HS-27A (cell line): ENCODE measurements around the gene CENPF.

ENCODE experiments used
- DNase-seq: peaks from one replicate; pipeline ENCODE4 v3.0.0-alpha.2; 2012; ENCODE audit warnings: low read depth, missing footprints

The CENPF gene

DNA sequence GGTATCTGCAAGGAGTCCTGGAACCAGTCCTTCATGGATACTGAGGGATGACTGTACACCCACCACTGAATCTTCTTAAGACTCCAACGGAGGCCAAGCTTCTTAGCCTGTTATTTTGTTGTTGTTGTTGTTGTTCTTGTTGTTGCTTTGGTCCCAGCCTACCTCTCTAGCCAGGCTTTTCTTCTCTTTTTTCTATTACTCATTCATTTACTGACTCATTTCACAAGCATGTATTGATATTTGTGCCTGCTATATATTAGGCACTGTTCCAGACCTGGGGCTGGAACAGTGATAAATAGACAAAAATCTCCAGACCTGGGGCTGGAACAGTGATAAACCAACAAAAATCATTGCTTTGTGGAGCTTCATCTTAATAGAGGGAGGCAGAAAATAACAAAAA is 20.4 kb downstream of the CENPF start:
- DNase-seq: no peak

DNA sequence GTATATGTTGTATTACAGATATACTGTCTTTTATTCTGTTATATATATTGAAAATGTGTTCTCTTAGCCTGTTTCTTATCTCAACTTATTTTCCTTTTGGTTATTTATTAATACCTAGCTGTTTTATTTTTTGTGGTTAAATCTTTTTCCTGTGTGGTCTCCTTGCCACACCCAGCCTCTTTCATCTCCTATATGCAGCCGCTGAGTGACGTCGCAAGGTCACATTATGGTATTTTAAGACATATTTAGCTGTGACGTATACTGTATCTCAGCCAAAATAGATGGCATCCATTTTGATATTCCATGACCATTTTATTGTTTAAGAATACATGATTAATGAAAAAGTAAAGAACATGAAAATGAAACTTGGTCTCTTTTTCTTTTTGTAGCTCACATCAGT is 29.1 kb downstream of the CENPF start:
- no peak for DNase-seq

DNA sequence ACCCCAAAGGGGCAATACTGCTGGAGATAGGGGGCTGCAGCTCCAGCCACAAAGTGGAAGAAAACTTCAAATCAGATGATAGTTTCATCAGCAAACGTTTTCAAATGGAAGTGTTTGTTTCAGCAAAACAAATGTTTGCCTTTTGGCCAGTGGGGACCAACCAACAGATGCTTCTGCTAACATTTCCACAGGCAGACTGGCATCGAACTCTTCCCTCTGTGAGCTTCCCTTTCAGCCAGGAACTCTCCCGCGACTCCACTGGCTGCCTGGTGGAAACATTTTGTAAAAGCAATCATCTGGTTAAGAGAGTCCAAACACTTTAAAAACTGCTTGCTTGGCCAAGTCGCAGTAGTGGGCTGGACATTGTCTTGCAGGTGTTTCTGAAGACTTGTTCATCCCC is 30.7 kb downstream of the CENPF start:
- DNase-seq: no peak

DNA sequence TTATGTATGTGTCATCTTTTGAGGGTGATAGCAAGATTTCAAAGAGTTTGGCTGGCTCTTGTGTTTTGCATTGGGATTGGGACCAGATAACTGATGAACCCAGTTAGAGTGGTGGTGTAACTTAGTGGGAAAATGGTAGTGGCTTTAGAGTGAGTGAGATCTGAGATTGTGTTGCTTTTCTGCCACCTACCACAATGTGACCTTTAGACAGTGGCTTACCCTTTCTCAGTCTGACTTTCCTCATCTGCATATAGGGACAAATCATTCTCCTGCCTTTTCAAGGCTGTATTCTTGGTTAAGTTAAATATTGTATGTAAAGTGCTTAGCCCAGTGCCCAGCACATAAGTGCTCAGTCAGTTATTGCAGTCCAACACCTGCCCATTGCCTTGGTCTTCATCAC is 31.3 kb downstream of the CENPF start:
- no peak for DNase-seq

DNA sequence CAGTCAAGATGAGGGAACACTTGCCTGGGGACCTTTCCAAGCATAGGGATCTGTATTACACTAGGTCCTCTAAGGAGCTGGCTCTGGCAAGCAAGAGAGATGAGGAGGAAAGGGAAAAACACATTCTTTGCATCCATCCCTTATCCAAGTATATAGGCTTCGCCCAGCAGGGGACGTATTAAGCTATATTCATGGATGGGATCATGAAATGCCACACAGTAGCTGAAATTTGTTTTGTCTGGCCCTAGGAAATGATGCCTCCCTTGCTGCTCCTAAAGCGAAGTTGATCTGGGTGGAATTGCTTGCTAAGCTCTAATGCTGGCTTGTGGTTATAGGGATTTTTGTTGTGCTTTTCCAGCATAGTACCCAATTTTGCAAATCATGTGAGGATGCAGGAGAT is 32.1 kb downstream of the CENPF start:
- DNase-seq: no peak

DNA sequence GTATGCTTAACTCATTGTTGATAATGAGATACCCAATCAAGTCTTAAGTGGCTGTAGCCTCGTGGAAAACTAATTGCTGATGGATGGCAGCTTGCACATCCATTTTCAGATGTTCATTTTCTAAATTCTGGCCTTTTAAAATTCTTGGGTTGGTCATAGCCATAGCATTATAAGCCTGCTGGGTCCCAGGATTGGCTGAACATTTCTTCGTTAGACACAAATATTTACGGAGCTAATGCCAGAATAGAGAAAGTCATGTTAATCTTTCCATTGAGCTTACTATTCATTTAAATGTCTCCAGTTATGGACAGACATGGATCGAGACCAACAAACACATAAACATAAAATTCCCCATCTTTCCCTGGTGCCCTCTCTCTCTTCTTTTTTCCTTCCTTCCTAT is 32.5 kb downstream of the CENPF start:
- no peak for DNase-seq

DNA sequence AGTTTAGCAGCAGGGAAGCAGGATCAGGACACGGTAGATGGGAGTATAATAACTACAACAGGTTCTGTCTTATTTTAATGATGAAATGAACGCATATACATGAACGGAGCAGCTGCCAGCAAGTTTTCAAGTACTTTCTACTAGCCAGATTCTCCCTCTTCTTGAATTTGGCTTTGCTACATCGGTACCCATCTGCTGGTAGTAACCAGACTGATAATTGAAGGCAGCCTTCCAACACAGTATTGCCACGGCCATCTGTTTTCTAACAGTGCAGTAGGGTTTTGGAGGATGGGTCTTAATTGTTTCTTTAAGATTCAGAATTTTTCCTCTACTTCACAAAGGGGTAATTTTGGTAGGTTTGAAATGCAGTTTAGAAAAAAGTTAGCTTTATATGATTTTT is 33.4 kb downstream of the CENPF start:
- DNase-seq: no peak

DNA sequence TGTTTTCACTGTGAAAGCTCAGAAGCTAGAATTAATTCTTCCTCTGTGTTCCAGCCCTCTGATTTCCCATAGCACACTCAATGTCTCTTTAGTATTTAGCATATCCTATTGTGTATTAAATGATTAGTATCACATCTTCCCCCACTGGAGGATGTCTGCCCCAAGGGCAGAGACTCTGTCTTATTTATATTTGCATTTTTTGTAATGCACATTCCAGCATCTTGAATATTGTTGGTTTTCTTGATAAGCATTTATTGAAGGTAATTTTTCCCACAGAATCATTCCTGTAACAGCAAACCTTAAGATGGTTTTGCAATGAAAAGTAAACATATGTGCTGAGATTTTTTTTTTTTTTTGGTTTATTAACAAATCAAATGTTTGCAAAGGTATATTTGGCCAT is 34.1 kb downstream of the CENPF start:
- DNase-seq: no peak

DNA sequence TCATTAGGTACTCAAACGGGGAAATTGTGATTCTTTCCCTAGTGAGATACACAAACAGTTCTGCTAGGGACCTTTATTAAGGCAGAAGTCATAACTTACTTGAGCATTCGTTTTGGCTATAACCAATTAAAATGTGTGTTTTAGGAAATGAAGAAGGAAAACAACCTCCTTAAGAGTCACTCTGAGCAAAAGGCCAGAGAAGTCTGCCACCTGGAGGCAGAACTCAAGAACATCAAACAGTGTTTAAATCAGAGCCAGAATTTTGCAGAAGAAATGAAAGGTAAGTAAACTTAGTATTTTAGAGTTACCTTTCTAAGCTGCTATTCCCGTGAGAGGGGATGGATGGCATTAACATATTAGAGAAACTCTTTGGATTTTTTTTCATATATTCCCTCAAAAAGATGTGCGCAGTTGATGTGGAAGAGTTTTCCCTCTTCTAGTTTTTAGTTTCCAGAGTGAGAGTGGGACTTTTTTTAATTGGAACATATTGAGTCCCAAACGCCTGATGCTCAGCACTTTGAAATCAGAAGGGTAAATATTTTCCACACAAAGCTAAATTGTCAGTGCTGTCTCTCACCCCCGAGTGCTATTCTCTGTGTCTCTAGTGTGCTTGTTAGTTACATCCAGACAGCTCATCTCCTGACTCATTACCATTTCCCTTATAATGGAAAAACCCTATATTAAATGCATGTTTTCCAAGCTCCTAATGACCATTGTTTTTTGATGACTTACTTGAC is 34.9 kb downstream of the CENPF start:
- DNase-seq: no peak

DNA sequence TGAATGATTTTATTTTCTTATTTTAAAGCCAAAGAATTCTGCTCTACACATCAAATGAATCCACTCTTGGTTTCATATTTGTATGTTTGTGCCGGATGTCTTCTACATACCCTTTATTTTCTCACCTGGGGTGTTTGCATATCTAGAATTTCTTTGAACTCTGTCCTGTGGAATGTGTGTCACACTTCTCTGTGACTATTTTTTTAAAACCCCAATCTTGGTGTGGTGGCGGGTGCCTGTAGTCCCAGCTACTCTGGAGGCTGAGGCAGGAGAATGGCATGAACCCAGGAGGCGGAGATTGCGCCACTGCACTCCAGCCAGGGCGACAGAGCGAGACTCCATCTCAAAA is 35.4 kb downstream of the CENPF start:
- no peak for DNase-seq

DNA sequence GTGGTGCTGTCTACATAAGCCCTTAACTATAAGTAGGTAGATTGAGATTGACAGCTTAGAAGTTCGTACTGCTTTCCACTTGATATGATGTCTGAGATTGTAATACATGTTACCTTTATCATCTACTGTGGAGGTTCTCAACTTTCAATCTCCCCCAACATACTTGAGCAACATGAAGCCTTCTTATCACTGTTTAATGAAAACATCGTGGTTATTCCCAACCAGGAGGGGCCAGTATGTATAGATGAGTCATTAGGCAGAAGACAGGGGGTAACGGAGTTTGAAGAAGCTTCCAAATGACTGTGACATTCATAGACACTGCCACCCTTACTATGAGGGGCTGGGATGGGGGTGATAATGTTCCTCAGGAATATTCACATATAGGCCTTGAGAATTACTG is 36.0 kb downstream of the CENPF start:
- DNase-seq: no peak

DNA sequence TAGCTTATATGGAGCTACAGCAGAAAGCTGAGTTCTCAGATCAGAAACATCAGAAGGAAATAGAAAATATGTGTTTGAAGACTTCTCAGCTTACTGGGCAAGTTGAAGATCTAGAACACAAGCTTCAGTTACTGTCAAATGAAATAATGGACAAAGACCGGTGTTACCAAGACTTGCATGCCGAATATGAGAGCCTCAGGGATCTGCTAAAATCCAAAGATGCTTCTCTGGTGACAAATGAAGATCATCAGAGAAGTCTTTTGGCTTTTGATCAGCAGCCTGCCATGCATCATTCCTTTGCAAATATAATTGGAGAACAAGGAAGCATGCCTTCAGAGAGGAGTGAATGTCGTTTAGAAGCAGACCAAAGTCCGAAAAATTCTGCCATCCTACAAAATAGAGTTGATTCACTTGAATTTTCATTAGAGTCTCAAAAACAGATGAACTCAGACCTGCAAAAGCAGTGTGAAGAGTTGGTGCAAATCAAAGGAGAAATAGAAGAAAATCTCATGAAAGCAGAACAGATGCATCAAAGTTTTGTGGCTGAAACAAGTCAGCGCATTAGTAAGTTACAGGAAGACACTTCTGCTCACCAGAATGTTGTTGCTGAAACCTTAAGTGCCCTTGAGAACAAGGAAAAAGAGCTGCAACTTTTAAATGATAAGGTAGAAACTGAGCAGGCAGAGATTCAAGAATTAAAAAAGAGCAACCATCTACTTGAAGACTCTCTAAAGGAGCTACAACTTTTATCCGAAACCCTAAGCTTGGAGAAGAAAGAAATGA is 37.6 kb downstream of the CENPF start:
- no peak for DNase-seq

DNA sequence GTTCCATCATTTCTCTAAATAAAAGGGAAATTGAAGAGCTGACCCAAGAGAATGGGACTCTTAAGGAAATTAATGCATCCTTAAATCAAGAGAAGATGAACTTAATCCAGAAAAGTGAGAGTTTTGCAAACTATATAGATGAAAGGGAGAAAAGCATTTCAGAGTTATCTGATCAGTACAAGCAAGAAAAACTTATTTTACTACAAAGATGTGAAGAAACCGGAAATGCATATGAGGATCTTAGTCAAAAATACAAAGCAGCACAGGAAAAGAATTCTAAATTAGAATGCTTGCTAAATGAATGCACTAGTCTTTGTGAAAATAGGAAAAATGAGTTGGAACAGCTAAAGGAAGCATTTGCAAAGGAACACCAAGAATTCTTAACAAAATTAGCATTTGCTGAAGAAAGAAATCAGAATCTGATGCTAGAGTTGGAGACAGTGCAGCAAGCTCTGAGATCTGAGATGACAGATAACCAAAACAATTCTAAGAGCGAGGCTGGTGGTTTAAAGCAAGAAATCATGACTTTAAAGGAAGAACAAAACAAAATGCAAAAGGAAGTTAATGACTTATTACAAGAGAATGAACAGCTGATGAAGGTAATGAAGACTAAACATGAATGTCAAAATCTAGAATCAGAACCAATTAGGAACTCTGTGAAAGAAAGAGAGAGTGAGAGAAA is 38.4 kb downstream of the CENPF start:
- no peak for DNase-seq

DNA sequence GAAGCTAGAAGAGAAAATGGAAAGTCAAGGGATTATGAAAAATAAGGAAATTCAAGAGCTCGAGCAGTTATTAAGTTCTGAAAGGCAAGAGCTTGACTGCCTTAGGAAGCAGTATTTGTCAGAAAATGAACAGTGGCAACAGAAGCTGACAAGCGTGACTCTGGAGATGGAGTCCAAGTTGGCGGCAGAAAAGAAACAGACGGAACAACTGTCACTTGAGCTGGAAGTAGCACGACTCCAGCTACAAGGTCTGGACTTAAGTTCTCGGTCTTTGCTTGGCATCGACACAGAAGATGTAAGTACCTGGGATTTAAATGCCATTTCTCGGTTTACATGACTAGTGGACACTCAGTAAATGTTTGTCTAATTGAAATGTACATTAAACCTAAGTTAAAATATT is 40.0 kb downstream of the CENPF start:
- no peak for DNase-seq

DNA sequence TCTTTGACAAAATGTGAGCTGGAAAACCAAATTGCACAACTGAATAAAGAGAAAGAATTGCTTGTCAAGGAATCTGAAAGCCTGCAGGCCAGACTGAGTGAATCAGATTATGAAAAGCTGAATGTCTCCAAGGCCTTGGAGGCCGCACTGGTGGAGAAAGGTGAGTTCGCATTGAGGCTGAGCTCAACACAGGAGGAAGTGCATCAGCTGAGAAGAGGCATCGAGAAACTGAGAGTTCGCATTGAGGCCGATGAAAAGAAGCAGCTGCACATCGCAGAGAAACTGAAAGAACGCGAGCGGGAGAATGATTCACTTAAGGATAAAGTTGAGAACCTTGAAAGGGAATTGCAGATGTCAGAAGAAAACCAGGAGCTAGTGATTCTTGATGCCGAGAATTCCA is 42.7 kb downstream of the CENPF start:
- DNase-seq: no peak

DNA sequence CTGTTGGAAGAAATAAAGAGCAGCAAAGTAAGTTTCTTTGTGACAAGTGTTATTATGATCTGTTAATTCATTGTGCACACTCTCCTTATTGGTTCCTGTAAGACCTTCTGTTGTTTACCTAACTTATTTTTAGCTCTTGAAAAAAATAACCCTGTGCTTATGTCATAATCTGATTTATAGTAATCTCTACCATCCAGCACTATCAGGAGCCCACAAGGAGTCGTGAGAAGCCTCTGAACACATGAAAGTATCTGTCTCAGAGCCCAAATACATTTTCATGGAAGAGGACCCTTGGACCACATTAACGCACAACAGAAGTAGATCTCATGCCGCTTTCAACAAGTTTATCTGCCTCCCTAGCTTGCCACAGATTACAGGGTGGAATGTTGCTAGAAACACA is 45.8 kb downstream of the CENPF start:
- DNase-seq: no peak

DNA sequence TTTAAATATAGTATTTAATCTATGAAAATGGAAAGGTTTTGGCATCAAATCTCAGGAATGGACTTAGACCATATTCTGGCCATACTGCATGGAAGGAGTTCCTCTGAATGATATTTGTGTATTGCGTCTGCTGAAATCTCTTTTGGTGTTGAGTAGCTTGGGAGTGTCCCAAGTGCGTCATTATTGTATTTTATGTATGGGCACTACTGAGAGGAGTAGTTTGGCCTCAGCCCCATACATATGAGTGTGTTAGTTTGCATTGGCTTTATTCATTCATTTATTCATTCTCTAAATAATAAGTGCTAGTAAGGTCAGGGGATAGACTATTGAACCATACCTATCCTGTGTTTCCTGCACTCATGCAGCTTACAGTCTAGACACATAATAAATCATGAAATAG is 46.6 kb downstream of the CENPF start:
- no peak for DNase-seq

DNA sequence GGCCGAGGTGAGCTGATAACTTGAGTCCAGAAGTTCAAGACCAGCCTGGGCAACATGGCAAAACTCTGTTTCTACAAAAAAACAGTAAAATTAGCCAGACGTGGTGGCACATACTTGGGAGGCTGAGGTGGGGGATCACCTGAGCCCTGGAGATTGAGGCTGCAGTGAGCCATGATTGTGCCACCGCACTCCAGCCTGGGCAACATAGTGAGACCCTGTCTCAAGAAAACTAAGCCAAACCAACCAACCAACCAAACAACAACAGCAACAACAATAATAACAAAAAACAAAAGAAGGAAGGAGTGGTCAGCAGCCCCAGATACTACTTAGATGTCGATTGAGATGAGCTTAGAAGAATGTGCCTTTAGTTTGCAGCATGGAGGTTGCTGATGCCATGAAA is 47.7 kb downstream of the CENPF start:
- no peak for DNase-seq

DNA sequence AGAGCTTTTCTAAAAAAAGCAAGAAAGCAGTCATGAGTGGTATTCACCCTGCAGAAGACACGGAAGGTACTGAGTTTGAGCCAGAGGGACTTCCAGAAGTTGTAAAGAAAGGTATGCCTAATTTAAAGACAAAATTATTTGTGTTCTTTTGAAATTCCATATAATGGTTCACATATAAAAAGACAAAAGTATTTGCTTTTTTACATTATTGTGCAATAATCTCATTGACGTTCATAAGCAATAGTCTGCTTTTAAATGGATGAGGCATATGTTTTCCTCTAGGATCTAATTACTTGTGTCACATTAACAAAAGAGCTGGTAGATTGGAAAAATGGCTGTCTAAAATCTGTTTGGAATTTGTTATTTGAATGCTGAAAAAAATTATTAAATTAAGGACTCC is 54.3 kb downstream of the CENPF start:
- DNase-seq: no peak

DNA sequence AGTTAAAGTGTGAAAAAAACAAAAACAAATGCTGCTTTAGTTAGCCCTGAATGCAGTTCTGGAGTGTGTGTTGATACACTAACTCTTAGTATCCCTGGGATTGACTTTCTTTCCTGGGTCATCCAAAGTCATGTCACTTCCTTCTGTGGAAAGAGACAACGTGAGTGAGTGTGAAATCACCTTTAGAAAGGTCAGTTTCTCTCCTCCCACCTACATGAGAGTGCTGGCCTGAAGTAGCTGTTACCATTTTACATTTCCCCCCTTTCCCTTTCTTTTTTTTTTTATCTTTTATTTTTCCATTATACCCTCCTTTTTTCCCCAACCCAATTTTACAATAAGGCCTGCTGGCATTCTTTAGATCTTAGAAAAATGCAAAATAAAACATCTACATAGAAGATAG is 55.2 kb downstream of the CENPF start:
- DNase-seq: no peak

DNA sequence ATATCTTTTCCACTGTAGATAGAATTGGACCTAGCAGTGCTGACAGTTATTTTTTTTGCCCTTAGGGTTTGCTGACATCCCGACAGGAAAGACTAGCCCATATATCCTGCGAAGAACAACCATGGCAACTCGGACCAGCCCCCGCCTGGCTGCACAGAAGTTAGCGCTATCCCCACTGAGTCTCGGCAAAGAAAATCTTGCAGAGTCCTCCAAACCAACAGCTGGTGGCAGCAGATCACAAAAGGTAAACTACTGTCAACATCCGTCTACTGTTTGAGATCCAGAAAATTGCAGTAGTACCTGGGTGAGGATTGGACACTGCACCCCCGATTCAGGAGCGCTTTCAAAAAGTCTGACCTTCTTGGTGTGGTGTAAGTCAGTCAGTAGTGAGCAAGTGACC is 55.8 kb downstream of the CENPF start:
- DNase-seq: no peak

DNA sequence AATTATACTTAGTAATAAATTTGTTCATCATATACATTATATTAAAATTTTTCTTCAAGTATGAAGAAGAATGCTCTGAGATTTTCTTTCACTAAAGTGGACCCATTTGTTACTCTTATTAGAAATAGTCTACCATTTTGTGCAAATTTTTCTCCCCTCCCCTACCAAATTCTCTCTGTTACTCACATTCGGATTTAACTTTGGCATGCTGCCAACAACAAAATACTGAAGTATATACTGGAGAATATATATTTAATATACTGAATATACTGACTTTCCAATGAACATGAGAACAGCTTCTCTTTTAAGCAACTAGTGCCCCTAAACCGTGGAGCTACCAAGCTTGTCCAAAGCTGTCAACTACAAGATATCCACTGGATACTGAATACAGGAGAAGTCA is 57.2 kb downstream of the CENPF start:
- no peak for DNase-seq

DNA sequence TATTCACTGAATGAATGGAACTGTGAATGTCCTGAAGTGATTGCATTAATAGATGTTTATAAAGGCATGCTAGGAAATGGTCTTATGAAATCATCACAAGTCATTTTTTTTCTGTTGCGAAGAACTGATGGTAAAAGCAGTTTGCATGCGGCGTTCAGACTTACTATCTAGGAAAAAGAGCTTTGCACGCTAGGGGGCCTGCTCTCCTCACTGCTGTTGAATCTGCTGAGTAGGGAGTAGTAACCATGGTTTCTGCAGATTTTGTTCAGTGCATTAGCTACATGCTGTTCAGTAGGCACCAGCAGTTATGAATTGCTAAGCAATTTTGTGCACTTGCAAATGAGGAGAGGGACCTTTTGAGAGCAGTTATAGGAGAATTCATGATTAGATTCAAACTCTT is 57.9 kb downstream of the CENPF start:
- no peak for DNase-seq
